Transverse colon (tissue), 4 donors: Measurements from ENCODE around the gene DIS3L2.

Experiments
- EP300 ChIP-seq: sonication (generic); formaldehyde crosslinking; IDR thresholded peaks from one replicate; pipeline ENCODE4 v1.6.1; 2017; ENCODE audit warnings: antibody characterized with exemption, low read depth
- POLR2A ChIP-seq: fragments of 450-650 bp; IDR thresholded peaks from one replicate; pipeline ENCODE4 v1.6.1; 2016; ENCODE audit warnings: antibody characterized with exemption, mild to moderate bottlenecking, moderate library complexity
- POLR2AphosphoS5 ChIP-seq, 3 donors: sonication (generic); formaldehyde crosslinking; IDR thresholded peaks; one replicate each; pipeline ENCODE4 v1.6.1; 2016; ENCODE audit warnings: antibody characterized with exemption in 3 of 3
- TF ChIP-seq, protein P1 (sequence below), 5 experiments: fragments of 200-600 bp in 3 of 5; fragments of 450-650 bp in 2 of 5; sonication (generic) in 3 of 5; IDR thresholded peaks; 1 replicate in 2 of 5; 2 replicates in 3 of 5; pipeline ENCODE4 v1.5.1; 2016 to 2017; ENCODE audit warnings: antibody characterized with exemption in 5 of 5, inconsistent platforms in 3 of 5, mild to moderate bottlenecking in 2 of 5, moderate library complexity in 1 of 5

DNA sequence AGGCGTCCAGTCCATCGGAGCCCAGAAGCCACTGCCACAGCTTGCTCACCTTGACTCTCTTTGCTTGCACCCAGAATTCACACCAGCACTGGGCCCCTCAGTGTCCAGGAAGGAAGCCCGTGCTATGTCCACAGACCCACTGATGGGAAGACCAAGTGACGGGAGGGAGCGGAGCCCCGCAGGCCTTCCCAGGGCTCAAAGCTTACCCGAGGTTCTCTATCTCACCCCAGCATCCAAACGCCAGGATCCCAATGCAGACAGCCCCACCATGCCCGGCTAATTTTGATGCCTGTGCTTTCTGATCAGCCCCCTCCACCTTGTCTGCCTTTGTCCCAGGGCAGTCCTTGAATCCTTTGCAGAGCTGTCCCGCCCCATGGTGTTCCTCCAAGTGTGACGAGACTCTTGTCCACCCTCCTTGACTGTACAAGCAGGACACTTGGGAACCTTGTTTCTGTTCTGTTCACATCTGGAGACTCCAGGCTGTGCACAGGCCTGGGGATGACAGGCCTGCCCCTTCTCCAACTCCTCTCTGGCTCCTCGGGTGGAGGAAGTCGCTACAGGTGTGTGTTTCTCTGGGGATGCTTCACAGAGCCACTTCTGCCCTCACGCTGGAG is 47.3 kb upstream of the DIS3L2 start:
- TF ChIP-seq, protein P1, sequence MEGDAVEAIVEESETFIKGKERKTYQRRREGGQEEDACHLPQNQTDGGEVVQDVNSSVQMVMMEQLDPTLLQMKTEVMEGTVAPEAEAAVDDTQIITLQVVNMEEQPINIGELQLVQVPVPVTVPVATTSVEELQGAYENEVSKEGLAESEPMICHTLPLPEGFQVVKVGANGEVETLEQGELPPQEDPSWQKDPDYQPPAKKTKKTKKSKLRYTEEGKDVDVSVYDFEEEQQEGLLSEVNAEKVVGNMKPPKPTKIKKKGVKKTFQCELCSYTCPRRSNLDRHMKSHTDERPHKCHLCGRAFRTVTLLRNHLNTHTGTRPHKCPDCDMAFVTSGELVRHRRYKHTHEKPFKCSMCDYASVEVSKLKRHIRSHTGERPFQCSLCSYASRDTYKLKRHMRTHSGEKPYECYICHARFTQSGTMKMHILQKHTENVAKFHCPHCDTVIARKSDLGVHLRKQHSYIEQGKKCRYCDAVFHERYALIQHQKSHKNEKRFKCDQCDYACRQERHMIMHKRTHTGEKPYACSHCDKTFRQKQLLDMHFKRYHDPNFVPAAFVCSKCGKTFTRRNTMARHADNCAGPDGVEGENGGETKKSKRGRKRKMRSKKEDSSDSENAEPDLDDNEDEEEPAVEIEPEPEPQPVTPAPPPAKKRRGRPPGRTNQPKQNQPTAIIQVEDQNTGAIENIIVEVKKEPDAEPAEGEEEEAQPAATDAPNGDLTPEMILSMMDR (IDR thresholded peaks at IDR 0.05) = no peak
- TF ChIP-seq POLR2AphosphoS5 (IDR thresholded peaks at IDR 0.05) = no peak
- no peak for TF ChIP-seq POLR2A
- no peak for TF ChIP-seq EP300
